ENCODE data around the gene DOCK6.
"Not testable (repeated sequence)": the region's sequence is repeated elsewhere in the genome, so short reads cannot be mapped to it uniquely, and the experiment has no call there.

DOCK6 gene

GRCh38 chr19:11166281-11167142, 95.8 kb downstream of the DOCK6 start:
- no peak for DNase-seq

- DNase-seq, result no peak
Measured at GRCh38 chr19:11165486-11166030, 96.8 kb downstream of the DOCK6 start.

DNA sequence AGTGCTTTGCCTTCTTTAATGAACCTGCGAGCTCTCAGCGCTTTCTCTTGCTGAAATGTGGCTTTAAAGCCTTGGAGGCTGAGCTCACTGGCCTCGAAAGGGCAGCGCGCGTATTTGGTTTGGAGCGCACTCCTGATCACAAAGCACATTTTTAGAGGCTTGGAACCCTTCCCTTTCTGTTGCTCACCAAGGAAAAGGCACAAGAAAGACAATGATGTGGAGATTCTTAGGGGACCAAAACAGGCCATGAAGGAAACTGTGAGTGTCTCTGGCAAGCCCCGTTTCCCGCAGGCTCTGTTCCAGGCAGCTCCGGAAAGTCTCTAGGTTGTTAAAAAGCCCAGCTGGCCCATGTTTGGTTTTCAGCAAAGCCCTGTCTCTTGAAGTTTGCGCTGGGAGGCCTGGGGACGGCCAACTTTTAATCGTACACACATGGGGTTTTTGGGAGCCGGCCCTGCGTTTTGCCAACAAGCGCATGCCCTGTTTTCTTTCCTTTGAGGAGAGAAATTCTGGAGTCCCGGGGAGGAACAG, 97.4 kb downstream of the DOCK6 start:
- no peak for DNase-seq

DNA sequence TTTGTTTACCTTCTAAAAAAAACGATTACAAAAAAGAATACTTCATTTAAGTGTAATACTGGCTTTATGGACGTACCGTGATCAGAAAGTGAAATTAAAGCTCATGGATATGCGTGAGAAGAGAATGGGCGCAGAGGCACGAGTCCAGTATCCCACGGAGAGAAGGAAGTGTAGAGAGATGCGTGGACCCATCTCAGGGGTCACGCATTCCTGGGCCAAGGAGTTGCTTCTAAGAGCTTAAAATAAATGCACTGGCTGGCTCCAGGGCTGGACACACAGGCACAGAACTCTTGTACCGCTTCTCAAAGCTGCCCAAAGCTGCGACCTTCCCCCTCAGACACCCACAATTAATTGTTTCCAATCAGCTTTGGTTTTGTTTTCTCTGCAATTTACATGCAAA, 98.0 kb downstream of the DOCK6 start:
- no peak for DNase-seq

DNA sequence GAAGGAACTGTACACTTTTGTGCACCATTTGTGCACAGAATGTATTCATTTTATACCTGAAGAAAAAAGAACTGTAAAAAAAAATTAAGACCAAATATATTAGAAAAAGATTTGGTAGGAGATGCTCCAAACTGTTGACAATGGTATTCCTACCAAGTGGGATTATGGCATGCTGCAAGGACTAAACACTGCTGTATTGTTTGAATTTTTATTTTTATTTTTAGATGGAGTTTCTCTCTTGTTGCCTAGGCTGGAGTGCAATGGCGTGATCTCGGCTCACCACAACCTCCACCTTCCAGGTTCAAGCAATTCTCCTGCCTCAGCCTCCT, 101.9 kb downstream of the DOCK6 start:
- not testable (repeated sequence) for DNase-seq

GRCh38 chr19:11159598-11160439, 102.5 kb downstream of the DOCK6 start:
- no peak for DNase-seq

GRCh38 chr19:11155373-11156120, 106.8 kb downstream of the DOCK6 start, which contains the start of gene SPC24:
TSS of gene SPC24 (minus strand) at chr19:11155782. CDS start at chr19:11155776, 6 bp downstream.
- DNase-seq, result peak; percentile 97

GRCh38 chr19:11154683-11155047, 107.7 kb downstream of the DOCK6 start:
- DNase-seq, result no peak

DNA sequence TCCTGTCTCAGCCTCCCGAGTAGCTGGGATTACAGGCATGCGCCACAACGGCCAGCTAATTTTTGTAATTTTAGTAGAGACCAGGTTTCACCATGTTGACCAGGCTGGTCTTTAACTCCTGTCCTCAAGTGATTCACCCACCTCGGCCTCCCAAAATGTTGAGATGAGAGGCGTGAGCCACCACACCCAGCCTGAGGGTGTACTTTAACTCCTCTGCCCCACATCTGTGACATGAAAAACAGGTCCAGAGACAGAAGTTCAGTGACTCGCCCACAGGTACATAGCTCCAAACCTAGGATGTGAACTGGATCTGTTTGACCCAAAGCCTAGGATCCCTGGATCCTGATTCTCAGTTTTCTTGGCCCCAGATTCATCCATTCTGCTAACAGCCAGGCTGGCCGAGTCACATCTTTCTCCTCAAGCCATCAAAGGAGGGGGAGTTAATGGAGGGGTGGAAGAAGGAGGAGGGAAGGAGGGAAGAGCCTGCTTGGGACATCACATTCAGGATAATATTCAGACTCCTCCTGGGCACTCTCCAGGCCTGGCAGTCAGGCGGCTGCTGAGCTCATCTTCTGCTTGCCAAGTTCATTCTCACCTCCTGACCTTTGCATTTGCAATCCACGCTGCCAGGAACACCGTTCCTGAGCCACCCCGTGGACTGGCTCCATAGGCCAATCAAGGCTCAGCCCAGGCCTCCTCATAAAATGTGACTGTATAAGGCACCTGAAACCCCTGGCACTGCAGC, 109.8 kb downstream of the DOCK6 start:
- DNase-seq, result no peak

DNA sequence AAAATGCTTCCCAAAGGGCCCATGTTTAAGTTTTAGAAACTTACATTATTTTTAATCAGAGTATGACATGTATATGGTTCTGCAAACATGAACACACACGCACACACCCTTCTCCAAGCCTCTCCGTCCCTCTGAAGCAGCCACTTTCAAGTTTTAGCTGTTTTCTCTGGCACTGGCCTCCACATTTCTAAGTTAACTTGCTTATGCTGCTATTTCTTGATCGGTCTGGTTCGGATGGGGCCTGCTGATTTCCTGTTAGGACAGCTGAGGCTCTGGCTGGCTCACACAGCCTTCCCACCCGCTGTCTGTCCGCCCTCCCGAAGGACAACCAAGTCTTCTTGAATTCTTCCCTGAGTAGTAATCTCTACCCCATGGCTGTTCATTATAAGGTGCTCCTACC, 111.1 kb downstream of the DOCK6 start:
- DNase-seq, result no peak

Data from NCI-H1436 (cell line).